ELR (cell line): Measurements from ENCODE around the gene OVCA2.

ENCODE experiments used
- DNase-seq: peaks from one replicate; pipeline ENCODE4 v3.0.0-alpha.2; 2015; ENCODE audit warnings: low read depth

OVCA2 gene

GRCh38 chr17:2034806-2035540 lies 6.8 kb upstream of the OVCA2 start:
- DNase-seq: peak; percentile 76

DNA sequence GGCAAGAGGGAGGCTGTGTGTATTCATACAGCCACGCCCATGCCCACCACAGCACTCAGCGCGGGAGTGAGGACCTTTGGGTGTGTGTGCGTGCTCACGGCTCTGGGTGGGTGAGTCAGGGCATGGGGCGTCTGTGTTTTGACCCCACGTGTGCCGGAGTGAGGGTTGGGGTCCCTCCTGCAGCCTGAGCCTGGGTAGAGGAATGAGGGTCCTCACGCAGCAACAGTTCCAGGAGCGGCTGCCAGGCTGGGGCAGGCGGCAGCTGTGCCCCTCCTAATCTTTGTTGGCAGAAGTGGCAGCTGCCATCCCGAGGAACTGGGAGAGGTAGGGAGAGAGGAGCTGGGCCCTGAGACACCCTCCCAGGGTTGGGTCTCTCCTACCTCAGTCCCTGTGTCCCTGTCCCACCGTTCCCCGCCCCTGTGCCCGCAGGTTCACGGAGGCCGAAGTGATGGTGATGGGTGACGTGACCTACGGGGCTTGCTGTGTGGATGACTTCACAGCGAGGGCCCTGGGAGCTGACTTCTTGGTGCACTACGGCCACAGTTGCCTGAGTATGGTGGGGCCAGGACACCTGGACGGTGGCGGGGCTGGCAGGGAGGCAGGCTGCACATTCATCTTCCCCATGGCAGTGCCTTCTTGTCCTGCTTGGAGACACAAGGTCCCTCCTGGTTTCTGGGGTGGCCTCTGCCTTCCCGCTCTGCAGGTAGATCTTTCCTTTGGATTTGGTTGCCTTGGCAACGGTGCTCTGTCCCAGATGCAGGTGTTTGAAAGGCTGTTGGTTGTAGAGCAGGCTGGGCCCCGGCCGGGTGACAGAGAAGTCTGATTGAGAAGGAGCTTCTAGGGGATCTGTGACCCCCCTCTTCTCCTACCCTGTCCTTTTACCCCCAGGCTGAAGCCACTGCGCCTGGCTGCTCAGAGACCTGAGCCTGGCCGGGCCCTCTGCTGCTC lies 6.0 kb upstream of the OVCA2 start:
- DNase-seq: no peak

DNA sequence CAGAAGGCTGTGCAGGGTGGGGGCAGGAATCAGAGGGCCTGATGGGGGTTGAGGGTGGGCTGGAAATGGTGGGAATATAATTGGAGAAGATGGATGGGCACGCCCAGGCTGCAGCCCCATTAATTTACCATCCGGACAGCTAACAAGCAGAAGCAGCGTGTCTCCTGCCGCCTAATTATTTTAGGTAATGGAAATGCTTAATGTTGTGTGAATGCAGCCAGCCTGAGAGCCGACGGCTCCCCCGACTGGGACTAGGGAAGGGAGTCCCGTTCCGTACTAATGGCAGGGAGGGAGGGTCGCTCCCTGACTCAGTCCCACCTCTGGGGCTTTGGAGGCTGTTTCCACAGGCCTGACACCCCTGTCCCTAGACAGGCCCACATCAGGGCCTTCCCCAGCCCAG lies 4.7 kb upstream of the OVCA2 start:
- DNase-seq: no peak

- no peak for DNase-seq
Measured at GRCh38 chr17:2040219-2040827, 1.5 kb upstream of the OVCA2 start.

GRCh38 chr17:2040942-2041560 lies 771 bp upstream of the OVCA2 start:
- DNase-seq: no peak

GRCh38 chr17:2042390-2042847 lies 597 bp downstream of the OVCA2 start:
- no peak for DNase-seq

- no peak for DNase-seq
Measured at GRCh38 chr17:2042933-2043332, 1.1 kb downstream of the OVCA2 start.

DNA sequence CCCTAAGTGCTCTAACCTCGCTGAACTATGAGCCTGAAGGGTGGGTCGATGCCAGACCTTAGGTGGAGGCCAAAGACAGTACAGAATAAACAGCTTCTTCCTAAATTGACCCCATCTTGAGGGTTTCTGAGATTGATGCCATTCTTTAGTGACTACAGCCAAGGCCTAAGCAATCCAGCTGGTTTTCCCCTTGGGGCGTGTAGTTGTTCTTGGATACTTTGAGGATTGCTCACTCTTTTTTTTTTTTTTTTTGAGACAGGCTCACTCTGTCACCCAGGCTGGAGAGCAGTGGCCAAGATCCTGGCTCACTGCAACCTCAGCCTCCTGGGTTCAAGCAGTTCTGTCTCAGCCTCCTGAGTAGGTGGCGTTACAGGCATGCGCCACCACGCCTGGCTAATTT lies 2.0 kb downstream of the OVCA2 start:
- DNase-seq: peak; percentile 88

DNA sequence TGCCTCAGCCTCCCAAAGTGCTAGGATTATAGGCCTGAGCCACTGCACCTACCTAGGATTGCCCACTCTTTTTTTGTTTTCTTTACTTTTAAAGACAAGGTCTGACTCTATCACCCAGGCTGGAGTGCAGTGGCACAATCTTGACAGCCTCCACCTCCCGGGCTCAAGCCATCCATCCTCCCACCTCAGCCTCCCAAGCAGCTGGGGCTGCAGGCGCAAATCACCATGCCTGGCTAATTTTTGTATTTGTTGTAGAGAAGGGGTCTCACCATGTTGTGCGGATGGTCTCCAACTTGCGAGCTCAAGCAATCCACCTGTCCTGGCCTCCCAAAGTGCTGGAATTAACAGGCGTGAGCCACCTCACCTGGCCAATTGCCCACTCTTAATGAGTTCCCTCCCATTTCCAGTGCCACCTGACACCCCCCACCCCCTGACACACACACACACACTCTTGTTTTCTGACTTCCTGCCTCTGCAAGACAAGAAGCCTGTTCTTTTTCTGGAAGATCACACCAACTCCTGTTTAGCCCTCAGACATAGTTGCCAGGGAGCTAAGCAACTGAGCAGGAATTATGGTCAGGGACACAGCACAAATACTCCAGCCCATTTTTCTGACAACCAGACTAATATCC lies 2.6 kb downstream of the OVCA2 start:
- no peak for DNase-seq

- DNase-seq: no peak
Measured at GRCh38 chr17:2047590-2047989, 5.8 kb downstream of the OVCA2 start.

GRCh38 chr17:2048805-2049204 lies 7.0 kb downstream of the OVCA2 start:
- DNase-seq: no peak

DNA sequence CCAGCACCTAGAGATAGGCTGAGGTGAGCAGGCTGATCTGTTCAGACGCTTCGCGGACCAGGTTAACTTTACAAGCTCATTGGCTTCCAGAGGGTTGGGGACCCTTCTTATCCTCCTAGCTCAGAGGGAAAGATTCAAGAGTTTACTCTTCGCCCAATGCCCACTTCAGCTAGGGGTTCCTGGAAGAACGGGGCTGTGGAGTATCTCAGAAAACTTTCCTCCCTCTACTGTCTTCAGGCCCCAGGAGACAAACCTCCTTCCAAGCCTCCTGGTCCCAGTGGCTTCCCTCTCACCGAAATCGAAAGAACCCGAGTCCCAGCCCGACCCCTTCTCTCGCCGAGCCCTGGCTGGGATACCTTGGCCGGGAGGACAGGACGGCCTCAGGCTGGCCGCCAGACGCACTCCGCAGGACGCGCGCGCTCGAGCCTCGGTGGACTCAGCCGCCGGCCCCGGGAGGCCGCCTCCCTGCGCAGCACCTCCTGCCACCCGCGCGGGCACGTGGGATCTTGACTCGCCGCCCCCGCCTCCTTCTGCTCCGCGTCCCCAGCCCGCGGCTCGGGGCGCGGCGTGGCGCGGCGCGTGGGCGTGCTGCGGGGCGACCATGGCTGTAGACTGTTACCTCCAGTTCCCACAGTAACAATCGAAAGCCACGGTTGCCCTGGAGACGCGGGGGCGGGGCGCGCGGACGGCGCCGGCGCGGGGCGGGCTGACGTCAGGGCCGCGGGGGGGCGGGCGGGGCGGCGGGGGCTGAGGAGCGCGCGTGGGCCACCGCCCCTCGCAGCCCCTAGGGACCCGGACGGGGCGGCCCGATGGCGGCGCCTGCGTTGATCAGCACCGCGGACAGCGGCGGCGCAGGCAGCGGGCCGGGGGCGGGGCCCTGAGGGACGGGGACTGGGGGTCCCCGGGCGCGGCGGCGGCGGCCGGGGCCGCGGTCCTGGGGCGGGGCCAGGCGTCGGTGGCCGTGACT lies 7.8 kb downstream of the OVCA2 start:
- peak; percentile 83 for DNase-seq

- DNase-seq: peak; percentile 72
Measured at GRCh38 chr17:2050300-2051060, 8.7 kb downstream of the OVCA2 start.

DNA sequence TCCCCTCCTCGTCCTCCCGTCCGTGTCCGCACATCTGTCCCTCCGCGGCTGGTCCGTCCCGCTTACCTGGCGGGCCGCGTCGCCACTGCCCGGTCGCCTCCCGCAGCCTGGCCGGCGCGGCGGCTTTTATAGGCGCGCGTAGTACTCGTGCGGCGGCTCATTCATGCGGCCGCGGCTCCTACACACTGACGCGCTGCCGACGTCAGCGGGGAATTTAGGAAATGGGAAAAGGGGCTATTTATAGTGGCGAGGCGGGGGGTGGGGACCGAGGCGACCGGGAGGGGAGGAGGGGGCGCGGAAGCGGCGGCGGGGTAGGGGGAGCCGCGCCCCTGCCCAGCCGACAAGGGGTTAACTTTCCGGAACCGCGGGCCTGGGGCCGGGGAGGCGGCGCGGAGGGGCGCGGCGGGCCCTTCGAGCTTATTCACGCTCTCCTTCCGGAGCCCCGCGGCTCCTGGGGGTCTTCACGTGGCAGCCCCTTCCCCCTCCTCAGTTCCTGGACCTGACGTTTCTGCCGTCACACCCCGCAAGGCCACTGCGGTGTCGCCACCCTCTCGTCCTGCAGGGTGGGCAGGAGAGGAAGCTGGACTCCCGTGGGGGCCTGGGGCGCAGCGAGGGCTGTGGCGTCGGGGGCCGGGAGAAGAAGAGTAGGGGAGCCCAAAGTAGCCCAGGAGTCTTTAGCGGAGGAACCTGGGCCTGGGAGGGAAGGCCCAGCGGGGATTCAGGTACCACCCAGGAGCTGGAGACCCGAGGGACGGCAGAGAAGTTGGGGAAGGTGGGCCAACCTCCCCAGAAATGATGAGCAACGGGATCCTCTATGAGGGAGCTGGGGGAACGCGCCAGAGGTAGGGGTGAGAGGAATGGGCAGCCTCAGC lies 9.5 kb downstream of the OVCA2 start:
- DNase-seq: peak; percentile 62

DNA sequence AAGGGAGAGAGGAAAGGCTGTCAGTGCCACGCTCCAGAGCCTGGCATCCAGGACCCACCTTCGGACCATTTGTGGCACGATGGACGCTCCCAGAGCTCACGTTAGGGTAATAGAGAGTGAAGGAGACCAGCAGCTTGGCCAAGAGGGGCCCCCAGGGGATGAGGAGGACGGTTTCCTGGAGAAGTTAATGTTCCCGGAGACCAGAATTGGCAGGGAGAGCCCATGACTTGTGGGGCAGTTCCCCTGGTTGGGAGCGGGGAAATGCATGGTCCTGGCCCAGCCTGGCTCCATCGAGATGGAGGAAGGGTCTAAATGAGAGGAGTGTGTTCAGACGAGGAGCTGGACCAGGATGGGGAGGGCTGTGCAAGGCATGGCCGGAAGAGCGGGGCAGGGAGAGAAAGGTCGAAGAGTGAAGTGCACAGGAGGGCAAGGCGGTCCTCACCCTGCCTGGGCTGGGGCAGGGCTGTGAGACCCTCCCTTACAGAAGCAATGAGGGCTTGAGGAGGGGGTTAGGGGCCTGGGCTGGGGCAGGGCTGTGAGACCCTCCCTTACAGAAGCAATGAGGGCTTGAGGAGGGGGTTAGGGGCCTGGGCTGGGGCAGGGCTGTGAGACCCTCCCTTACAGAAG lies 10.2 kb downstream of the OVCA2 start:
- DNase-seq: no peak

GRCh38 chr17:2053380-2054261 lies 11.8 kb downstream of the OVCA2 start:
- peak; percentile 85 for DNase-seq

- DNase-seq: no peak
Measured at GRCh38 chr17:2054262-2054511, 12.4 kb downstream of the OVCA2 start.
